ENCODE data around the gene FAM111B. TPM values are rescaled to one million over a fixed set of nuclear protein-coding genes. Genes with fewer than 3 reads are reported as not detected.

Gene FAM111B, protein sequence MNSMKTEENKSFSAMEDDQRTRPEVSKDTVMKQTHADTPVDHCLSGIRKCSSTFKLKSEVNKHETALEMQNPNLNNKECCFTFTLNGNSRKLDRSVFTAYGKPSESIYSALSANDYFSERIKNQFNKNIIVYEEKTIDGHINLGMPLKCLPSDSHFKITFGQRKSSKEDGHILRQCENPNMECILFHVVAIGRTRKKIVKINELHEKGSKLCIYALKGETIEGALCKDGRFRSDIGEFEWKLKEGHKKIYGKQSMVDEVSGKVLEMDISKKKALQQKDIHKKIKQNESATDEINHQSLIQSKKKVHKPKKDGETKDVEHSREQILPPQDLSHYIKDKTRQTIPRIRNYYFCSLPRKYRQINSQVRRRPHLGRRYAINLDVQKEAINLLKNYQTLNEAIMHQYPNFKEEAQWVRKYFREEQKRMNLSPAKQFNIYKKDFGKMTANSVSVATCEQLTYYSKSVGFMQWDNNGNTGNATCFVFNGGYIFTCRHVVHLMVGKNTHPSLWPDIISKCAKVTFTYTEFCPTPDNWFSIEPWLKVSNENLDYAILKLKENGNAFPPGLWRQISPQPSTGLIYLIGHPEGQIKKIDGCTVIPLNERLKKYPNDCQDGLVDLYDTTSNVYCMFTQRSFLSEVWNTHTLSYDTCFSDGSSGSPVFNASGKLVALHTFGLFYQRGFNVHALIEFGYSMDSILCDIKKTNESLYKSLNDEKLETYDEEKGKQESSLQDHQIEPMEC
- 0.09 and 0.63 TPM in 2 replicates for total RNA-seq

GRCh38 chr11:59106363-59107336, at the start of gene FAM111B:
TSS of gene FAM111B (plus strand) at chr11:59107237. CDS start at chr11:59109626, 2,389 bp downstream.

DNA sequence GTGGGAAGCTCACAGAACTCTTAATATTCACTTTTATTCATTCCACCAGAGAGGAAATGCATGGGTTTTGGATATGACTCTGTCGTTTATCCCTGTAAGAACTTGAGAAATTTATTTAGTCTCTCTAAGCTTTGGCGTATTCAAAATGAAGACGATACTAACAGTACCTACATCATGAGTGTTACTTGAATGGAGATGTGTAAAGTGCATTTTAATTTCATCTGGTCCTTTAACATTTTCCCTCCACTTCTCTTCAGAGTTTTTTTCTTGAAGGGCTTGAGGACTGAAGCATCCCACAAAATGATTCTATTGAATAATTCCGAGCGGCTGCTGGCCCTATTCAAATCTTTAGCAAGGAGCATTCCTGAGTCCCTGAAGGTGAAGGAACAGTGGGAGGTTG, 21.0 kb upstream of the FAM111B start, which contains the start of gene GLYATL1B:
GLYATL1B (plus strand) TSS at position 301 of the 400 bp plus-strand sequence; CDS start at position 301, 0 bp downstream.

GRCh38 chr11:59142530-59143507, 35.8 kb downstream of the FAM111B start, which contains the start of gene FAM111A:
TSS of gene FAM111A (plus strand) at chr11:59142856. CDS start at chr11:59148873, 6,017 bp downstream.

GRCh38 chr11:59171508-59172322, 64.7 kb downstream of the FAM111B start, which contains the start of gene DTX4:
TSS of gene DTX4 (plus strand) at chr11:59172132. CDS start at chr11:59172596, 464 bp downstream.

Other genes with a start within 250 kb of the FAM111B start
- 0.17 and 0.63 TPM in 2 replicates for gene GLYATL1, start 167.7 kb upstream of the FAM111B start, total RNA-seq
- not detected in 2 replicates for gene GLYATL1B, start 20.9 kb upstream of the FAM111B start, total RNA-seq
- 19.9 and 21.4 TPM in 2 replicates for gene FAM111A, start 35.6 kb downstream of the FAM111B start, total RNA-seq
- 1.9 and 5.1 TPM in 2 replicates for gene DTX4, start 64.9 kb downstream of the FAM111B start, total RNA-seq
- gene MPEG1, start 105.7 kb downstream of the FAM111B start, total RNA-seq = not detected in 2 replicates